GM06990 (cell line): Measurements from ENCODE around the gene LRRC75A.

Source experiments
- DNase-seq: peaks from one replicate; pipeline ENCODE4 v3.0.0-alpha.2; 2011; ENCODE audit not compliant: insufficient read length; ENCODE audit errors: extremely low read depth
- H3K27me3 ChIP-seq: replicated peaks from 2 replicates; pipeline ENCODE4 v1.6.0; 2011; ENCODE audit warnings: low read length; ENCODE audit not compliant: control insufficient read depth, insufficient read depth
- H3K36me3 ChIP-seq: 2 replicates; pipeline ENCODE4 v1.5.1; 2011; ENCODE audit warnings: low read length; ENCODE audit not compliant: control insufficient read depth, insufficient read depth
- H3K4me3 ChIP-seq: replicated peaks from 2 replicates; pipeline ENCODE4 v1.5.1; 2011; ENCODE audit warnings: low read depth, mild to moderate bottlenecking, control low read depth, low read length
- CTCF ChIP-seq: IDR thresholded peaks from 2 replicates; pipeline ENCODE4 v1.5.1; 2011; ENCODE audit warnings: low read length, control low read depth, mild to moderate bottlenecking, inconsistent platforms; ENCODE audit not compliant: insufficient read depth, poor library complexity, severe bottlenecking

Gene LRRC75A

GRCh38 chr17:16486373-16487250 lies 5.4 kb downstream of the LRRC75A start:
- no peak for DNase-seq
- no peak for TF ChIP-seq CTCF
- Histone ChIP-seq H3K36me3 (no peaks in the 10 kb centered on the region), H3K27me3 (peaks cover 4% of the 10 kb centered on the region), H3K4me3 (no peak overlapping the region)

GRCh38 chr17:16484445-16485175 lies 7.4 kb downstream of the LRRC75A start:
- H3K36me3 ChIP-seq = no peaks in the 10 kb centered on the region
- no peak for DNase-seq
- no peak overlapping the region for H3K4me3 ChIP-seq
- H3K27me3 ChIP-seq = peaks cover 2% of the 10 kb centered on the region; the same call in 1 of the 2 replicates
- no peak for TF ChIP-seq CTCF

- no peak for TF ChIP-seq CTCF
Observed at GRCh38 chr17:16483021-16483645, 8.9 kb downstream of the LRRC75A start.

DNA sequence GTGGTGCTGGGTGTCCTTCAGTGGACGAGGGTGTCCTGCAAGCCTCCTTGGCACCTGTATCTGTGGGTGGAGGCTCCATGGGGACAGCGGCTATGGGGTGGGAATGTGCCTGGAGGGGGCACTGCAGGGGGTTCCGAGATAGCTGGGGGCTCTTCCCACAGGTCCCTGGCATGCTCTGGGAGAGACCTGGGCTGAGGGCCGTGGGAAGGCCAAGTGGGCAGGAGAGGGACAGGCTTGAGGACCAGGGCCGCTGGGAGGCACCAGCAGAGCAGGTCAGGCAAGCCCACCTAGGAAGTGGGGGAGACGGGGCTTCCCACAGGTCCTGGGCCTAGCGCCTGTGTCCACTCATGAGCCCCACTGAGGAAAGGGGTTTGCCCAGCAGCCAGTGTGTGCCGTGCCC lies 9.7 kb downstream of the LRRC75A start:
- DNase-seq = no peak
- no peak for TF ChIP-seq CTCF
- H3K27me3 ChIP-seq = no peaks in the 10 kb centered on the region; the same call in 1 of the 2 replicates
- H3K36me3 ChIP-seq = no peaks in the 10 kb centered on the region
- no peak overlapping the region for H3K4me3 ChIP-seq

More at GRCh38 chr17:16483021-16483645, 8.9 kb downstream of the LRRC75A start:
- no peaks in the 10 kb centered on the region; the same call in 1 of the 2 replicates for H3K27me3 ChIP-seq
- H3K4me3 ChIP-seq = no peak overlapping the region
- no peak for DNase-seq
- no peaks in the 10 kb centered on the region for H3K36me3 ChIP-seq

GRCh38 chr17:16480995-16481394 lies 11.0 kb downstream of the LRRC75A start:
- DNase-seq = no peak
- H3K27me3 ChIP-seq = no peaks in the 10 kb centered on the region; the same call in 1 of the 2 replicates
- TF ChIP-seq CTCF = no peak
- H3K4me3 ChIP-seq = no peak overlapping the region
- no peaks in the 10 kb centered on the region for H3K36me3 ChIP-seq
